DMS53 treated with DMSO at 0.1 percent for 48 hours (cell line): ENCODE data around the gene ALAS1.

ENCODE experiments used
- DNase-seq: peaks from one replicate; lab custom pipeline; 2025; ENCODE audit not compliant: unreplicated experiment; lab: John Stamatoyannopoulos, UW

The ALAS1 gene

DNA sequence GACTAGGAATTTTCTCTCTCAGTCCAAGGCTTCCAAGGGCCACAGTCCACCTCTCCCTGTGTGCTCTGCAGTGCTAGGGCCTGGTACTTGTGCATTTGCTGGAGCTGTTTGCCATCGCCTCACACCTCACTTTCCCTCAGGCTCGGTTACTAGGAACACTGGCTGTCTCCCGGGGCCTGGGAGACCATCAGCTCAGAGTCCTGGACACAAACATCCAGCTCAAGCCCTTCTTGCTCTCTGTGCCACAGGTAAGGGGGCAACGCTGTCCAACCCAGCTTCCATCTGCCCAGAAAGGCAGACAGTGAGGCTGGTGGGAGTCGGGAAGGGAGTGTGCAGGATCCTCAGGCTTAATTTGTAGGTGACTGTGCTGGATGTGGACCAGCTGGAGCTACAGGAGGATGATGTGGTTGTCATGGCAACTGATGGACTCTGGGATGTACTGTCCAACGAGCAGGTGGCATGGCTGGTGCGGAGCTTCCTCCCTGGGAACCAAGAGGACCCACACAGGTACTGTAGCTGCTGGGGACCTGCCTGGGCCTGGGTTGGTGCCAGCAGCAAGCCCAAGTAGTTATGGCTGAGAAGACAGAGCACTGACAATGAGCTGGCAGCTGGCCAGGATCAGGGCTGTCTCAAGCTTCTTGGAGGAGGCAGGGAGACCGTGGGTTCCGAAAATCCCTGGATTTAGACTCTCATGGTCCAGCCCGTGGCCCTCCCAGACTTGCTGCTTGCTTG lies 51.0 kb downstream of the ALAS1 start:
- DNase-seq, result no peak

DNA sequence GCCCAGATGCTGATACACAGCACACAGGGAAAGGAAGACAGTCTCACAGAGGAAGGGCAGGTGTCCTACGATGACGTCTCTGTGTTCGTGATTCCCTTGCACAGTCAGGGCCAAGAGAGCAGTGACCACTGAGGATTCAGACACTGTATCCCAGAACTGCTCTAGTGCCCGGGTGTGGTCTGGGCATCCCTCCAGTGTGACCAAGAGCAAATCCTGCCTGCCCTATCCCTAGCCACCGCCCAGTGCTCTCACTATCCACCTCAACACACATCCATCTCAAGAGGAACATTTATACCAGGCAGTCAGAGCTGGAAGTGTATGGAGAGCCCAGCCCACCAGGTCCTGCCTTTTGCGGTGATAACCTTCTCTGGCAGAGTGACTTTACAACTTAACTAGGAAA lies 51.7 kb downstream of the ALAS1 start:
- DNase-seq, result no peak

DNA sequence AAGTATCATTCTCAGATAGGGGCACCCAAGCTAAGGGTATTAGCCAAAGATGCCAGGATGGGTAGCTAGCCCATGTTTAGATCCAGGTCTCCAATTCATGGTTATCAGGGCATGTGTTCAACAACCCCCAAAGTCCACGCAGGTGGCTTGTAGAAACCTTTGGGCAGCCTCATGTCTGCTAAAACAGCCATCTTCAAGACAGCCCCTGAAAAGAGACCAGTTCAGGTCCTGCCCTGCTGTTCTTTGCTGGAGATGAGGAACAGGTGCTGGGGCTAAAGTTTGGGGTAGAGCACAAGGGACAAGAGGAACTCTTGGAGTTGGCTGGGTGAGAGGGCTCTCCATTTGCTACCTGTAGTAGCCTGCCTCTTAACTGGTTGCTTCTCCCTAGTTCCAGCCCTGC lies 52.2 kb downstream of the ALAS1 start:
- DNase-seq, result no peak

DNA sequence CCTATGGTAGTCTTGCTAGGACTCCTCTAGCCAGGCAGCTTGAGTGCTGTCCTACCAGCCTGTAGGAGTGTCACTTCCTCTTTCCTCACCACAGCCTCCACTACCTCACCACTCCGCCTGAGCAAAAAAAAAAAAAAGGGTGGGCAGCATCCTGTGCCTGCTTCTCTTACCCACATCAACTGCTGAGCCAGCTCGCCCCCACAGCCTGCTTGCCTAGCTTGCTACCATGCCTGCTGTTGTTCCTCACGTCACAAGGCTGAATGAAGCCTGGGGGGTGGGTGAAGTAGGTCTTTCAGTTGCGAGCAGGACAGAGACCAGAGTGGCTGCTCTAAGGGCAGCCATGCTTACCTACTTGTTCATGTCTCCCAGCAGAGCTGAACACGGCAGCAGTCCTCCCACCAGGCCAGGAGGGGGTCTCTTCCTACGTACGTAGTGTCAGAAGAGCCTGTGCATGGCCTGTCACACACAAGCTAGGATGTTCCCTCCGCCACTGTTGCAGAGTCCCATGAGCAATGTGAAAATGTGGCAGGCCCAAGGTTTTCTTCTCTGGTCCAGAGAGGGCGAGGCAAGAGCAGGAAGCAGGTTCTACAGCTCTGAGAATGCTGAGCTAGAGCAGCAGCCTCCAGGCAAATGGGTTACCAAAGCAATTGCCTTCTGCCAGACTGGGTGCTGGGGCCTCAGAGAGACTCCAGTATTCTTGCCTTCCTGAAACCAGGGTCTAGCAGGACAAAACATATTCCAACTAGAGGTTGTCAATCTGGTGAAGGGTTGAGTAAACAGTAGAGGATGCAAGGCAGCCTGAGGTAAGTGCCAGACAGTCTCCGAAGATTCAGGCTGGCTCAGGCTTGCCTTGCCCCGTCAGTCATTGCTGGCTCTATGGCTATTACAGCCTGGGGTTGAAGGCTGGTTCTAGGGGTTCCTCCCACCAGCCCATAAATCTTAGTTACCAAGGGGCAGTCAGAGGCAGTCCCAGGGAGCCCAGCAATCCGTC lies 55.6 kb downstream of the ALAS1 start:
- DNase-seq, result no peak

DNA sequence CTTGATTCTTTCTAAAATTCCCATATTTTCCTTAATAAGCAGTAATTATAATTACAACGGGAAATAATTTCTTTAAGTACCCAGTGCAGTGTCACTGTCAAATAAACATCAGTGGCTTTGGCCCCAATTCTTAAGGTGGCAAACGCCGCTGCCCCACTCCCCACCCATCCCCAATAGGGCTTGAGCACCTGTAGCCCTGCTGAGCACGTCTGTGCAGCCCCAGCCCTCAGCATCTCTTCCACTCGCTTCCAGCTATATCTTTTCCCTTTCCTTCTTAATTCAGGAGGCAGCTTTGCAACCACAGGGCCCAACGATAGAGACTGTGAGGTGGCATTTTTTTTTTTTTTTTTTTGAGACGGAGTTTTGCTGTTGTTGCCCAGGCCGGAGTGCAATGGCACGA lies 56.6 kb downstream of the ALAS1 start:
- DNase-seq, result no peak

DNA sequence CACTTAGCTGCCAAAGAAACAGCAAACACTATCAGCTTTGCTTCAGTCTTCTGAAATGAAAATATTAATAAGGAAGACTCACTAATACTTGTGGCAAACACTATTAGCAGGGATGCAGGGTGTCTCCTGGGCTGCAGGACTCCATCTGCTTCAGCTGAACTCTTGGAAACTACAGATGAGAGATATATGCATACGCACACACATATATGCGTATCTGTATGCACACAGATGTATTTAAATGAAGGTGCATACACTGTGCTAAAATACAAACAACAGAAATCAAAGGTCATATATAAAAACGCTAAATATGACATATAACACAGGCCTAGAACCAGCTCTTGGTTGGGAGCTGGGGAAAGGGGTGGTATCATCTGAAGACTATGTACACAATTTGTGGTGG lies 58.2 kb downstream of the ALAS1 start:
- DNase-seq, result no peak

DNA sequence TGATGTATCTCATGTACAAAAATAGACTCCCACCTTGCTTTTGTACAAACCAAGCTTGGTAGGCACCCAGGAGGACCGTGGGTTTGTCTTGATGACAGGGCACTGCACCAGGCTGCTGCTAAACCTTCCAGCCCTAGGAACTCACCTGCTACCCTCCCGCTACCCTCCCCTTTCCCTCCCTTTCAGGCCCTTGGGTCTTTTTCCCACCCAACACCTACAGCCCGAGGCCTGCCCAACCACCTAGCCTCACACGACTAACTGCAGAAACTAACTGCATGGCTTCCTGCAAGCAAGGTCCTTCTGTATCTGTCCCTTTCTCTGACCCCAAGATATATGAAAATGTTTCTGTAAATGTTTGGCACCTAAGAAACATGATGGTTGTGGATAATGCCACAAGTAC lies 58.7 kb downstream of the ALAS1 start:
- DNase-seq, result no peak

DNA sequence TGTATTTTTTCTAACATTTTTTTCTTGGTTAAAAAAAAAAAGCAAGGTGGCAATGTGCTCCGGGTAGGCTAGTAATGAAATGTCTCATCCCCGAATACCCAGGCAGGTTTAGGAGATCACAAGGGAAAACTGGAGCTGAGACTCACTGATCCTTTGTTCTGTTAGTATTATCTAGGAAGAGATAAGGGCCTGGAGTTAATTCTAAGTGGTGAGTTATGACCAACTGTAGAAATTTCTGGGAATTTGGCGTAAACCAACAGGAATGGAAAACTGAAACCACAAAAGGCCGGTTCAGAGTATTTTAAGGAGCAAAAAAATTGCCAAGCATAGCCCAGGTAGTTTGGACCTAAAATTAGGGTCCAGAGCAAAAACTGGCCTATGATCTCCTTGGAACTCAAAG lies 60.0 kb downstream of the ALAS1 start:
- no peak for DNase-seq

DNA sequence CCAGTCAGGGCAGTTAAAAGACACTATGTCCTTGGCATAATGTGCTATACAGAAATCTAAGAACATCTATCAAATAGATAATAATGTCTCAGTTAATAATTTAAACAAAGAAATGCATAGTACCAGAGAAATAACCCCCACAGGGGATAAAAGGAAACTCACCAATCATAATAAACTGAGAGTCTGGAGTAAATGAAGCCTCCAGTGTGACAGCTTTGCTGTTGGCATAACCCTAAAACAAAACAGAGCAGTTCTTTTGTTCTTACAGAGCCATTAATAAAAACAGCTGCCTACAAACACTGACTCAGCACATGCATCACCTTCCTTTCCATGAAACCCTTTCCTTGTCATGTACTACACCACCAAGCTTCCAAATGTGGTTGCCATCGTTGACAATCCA lies 61.1 kb downstream of the ALAS1 start:
- DNase-seq, result no peak

DNA sequence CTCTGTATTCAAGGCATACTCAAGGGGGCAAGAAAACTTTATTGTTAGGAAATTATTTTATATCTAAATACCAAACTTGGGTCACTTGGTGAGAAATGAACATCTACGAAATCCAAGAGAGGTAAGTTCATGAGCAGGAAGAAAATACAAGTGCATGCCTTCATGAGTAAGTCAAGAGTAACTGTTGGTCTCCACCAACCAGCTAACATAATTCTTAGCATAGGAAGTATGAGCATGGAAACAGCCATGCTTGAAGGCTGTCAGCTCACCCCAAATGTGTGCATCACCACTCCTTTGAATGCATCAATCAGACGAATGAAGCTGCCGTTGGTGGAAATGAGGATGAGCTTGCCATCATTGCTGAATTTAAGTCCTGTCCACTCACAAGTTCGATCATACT lies 61.5 kb downstream of the ALAS1 start:
- DNase-seq, result no peak

DNA sequence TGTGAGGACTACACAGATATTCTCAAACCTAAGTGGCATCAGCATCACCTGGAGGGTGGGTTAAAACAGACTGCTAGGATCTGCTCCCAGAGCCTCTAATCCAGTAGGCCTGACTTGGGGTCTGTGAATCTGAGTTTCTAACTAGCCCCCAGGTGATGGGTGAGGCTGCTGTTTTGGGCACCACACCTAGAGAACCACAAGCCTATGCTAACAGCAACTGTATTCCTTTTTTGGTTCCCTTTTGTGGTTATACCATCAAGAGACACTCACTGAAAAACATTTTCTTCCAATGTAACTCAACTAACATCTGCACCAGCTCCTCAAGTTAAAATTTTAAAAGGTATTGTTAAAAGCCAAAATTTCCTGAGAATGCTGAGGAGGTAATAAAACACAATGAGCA lies 64.5 kb downstream of the ALAS1 start:
- DNase-seq, result no peak
